Measurements from ENCODE around the gene LMO3. TPM values are rescaled to one million over a fixed set of nuclear protein-coding genes. Genes with fewer than 3 reads are reported as not detected.

LMO3 gene
- total and polyA plus RNA-seq, 2 experiments from 2014 or later: 7.9 to 15.1 TPM

DNA sequence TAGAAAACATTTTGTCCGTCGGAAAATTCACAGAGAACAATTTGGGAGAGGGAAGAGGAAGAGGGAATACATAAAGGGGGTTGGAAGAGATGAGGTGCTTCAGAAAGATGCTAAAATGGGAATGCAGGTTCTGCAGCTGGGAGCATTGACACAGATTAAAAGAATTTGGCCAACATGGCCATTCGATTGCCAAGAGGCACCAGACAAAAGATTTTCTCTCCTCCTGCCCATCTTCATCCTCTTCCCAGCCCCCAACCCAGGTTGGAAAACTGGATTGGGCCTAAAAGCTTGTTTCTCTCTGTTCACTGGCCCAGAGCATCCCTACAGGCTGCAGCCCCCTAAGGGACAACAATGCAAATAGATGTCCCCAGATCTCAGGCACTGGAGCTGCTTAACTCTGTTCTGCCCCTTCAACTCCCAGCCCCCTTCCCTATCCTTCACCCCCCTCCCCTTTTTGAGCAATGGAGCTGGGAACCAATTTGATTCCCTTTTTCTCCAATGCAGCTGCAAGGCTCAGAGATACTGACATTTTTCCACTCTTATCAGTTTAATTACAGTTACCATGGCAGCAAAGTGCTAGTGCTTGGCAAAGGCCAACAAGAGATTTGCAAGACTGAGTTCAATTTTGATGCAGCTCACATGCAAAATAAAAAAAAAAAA lies 1.9 kb downstream of the LMO3 start:
- Mint-ChIP-seq H3K36me3 (ENCODE audit: low read depth) (no peaks in the 10 kb centered on the region; the same call in 2 of the 3 replicates), H3K4me3 (peak overlapping the region; percentile 89), H3K27me3 (ENCODE audit: insufficient read depth, low read depth, poor library complexity) (peaks cover 25% of the 10 kb centered on the region), H3K4me1 (peaks cover 62% of the 10 kb centered on the region), H3K27ac (no peak overlapping the region), H3K9me3 (no peaks in the 10 kb centered on the region)
- peak overlapping the region; percentile 97 for H3K4me2 ChIP-seq
- H3K79me2 ChIP-seq (replicated peaks; ENCODE audit: insufficient read depth): no peaks in the 10 kb centered on the region; the same call in 1 of the 2 replicates
- H3K36me3 ChIP-seq (ENCODE audit: insufficient read depth): no peaks in the 10 kb centered on the region
- H3K9me2 ChIP-seq (ENCODE audit: insufficient read depth): no peaks in the 10 kb centered on the region
- H3F3A ChIP-seq (replicated peaks; ENCODE audit: low read depth): peaks cover 4% of the 10 kb centered on the region; the same call in 1 of the 2 replicates
- peak; percentile 58 for DNase-seq (ENCODE audit: low spot score)
- no peak overlapping the region for H2AFZ ChIP-seq
- H3K27me3 ChIP-seq (ENCODE audit: insufficient read depth): peaks cover 47% of the 10 kb centered on the region
- ATAC-seq: peak; percentile 9; the same call in 2 of the 3 replicates
- no peaks in the 10 kb centered on the region for H4K20me1 ChIP-seq (replicated peaks; ENCODE audit: insufficient read depth)
- H3K4me1 ChIP-seq (ENCODE audit: insufficient read depth): peaks cover 58% of the 10 kb centered on the region
- no peak overlapping the region for H3K27ac ChIP-seq (ENCODE audit: low read depth)
- TF ChIP-seq ZNF331 (CRISPR knock-in tag; IDR thresholded peaks at IDR 0.05; ENCODE audit: low read depth) (no peak), CREB1 (CRISPR knock-in tag; IDR thresholded peaks at IDR 0.05; ENCODE audit: low read depth) (no peak), STAT1 (IDR thresholded peaks at IDR 0.05; ENCODE audit: unreplicated experiment) (no peak), EZH2 (IDR thresholded peaks at IDR 0.05; ENCODE audit: low read depth, unreplicated experiment) (no peak), POLR2AphosphoS5 (IDR thresholded peaks at IDR 0.05; ENCODE audit: low read depth) (no peak), NANOG (IDR thresholded peaks at IDR 0.05; ENCODE audit: borderline replicate concordance) (no peak), EZH2phosphoT487 (IDR thresholded peaks at IDR 0.05; ENCODE audit: unreplicated experiment) (no peak), JUNB (IDR thresholded peaks at IDR 0.05; ENCODE audit: unreplicated experiment) (no peak)
- TF ChIP-seq, protein P1, sequence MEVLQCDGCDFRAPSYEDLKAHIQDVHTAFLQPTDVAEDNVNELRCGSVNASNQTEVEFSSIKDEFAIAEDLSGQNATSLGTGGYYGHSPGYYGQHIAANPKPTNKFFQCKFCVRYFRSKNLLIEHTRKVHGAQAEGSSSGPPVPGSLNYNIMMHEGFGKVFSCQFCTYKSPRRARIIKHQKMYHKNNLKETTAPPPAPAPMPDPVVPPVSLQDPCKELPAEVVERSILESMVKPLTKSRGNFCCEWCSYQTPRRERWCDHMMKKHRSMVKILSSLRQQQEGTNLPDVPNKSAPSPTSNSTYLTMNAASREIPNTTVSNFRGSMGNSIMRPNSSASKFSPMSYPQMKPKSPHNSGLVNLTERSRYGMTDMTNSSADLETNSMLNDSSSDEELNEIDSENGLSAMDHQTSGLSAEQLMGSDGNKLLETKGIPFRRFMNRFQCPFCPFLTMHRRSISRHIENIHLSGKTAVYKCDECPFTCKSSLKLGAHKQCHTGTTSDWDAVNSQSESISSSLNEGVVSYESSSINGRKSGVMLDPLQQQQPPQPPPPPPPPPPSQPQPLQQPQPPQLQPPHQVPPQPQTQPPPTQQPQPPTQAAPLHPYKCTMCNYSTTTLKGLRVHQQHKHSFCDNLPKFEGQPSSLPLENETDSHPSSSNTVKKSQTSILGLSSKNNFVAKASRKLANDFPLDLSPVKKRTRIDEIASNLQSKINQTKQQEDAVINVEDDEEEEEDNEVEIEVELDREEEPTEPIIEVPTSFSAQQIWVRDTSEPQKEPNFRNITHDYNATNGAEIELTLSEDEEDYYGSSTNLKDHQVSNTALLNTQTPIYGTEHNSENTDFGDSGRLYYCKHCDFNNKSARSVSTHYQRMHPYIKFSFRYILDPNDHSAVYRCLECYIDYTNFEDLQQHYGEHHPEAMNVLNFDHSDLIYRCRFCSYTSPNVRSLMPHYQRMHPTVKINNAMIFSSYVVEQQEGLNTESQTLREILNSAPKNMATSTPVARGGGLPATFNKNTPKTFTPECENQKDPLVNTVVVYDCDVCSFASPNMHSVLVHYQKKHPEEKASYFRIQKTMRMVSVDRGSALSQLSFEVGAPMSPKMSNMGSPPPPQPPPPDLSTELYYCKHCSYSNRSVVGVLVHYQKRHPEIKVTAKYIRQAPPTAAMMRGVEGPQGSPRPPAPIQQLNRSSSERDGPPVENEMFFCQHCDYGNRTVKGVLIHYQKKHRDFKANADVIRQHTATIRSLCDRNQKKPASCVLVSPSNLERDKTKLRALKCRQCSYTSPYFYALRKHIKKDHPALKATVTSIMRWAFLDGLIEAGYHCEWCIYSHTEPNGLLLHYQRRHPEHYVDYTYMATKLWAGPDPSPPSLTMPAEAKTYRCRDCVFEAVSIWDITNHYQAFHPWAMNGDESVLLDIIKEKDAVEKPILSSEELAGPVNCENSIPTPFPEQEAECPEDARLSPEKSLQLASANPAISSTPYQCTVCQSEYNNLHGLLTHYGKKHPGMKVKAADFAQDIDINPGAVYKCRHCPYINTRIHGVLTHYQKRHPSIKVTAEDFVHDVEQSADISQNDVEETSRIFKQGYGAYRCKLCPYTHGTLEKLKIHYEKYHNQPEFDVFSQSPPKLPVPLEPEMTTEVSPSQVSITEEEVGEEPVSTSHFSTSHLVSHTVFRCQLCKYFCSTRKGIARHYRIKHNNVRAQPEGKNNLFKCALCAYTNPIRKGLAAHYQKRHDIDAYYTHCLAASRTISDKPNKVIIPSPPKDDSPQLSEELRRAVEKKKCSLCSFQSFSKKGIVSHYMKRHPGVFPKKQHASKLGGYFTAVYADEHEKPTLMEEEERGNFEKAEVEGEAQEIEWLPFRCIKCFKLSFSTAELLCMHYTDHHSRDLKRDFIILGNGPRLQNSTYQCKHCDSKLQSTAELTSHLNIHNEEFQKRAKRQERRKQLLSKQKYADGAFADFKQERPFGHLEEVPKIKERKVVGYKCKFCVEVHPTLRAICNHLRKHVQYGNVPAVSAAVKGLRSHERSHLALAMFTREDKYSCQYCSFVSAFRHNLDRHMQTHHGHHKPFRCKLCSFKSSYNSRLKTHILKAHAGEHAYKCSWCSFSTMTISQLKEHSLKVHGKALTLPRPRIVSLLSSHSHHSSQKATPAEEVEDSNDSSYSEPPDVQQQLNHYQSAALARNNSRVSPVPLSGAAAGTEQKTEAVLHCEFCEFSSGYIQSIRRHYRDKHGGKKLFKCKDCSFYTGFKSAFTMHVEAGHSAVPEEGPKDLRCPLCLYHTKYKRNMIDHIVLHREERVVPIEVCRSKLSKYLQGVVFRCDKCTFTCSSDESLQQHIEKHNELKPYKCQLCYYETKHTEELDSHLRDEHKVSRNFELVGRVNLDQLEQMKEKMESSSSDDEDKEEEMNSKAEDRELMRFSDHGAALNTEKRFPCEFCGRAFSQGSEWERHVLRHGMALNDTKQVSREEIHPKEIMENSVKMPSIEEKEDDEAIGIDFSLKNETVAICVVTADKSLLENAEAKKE (CRISPR knock-in tag; IDR thresholded peaks at IDR 0.05): no peak
- TF ChIP-seq, protein P2, sequence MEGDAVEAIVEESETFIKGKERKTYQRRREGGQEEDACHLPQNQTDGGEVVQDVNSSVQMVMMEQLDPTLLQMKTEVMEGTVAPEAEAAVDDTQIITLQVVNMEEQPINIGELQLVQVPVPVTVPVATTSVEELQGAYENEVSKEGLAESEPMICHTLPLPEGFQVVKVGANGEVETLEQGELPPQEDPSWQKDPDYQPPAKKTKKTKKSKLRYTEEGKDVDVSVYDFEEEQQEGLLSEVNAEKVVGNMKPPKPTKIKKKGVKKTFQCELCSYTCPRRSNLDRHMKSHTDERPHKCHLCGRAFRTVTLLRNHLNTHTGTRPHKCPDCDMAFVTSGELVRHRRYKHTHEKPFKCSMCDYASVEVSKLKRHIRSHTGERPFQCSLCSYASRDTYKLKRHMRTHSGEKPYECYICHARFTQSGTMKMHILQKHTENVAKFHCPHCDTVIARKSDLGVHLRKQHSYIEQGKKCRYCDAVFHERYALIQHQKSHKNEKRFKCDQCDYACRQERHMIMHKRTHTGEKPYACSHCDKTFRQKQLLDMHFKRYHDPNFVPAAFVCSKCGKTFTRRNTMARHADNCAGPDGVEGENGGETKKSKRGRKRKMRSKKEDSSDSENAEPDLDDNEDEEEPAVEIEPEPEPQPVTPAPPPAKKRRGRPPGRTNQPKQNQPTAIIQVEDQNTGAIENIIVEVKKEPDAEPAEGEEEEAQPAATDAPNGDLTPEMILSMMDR (conservative IDR thresholded peaks at IDR 0.05; ENCODE audit: low read depth in 2 of 2): no peak
- TF ChIP-seq, protein P3, sequence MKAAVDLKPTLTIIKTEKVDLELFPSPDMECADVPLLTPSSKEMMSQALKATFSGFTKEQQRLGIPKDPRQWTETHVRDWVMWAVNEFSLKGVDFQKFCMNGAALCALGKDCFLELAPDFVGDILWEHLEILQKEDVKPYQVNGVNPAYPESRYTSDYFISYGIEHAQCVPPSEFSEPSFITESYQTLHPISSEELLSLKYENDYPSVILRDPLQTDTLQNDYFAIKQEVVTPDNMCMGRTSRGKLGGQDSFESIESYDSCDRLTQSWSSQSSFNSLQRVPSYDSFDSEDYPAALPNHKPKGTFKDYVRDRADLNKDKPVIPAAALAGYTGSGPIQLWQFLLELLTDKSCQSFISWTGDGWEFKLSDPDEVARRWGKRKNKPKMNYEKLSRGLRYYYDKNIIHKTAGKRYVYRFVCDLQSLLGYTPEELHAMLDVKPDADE (IDR thresholded peaks at IDR 0.05): no peak
- H3K4me3 ChIP-seq: peak overlapping the region; percentile 85
